Fibroblast of lung (primary cell): ENCODE results near the gene MPDZ. TPM values are rescaled to one million over a fixed set of nuclear protein-coding genes. Genes with fewer than 3 reads are reported as not detected.

Experiments
- DNase-seq, 2 donors: peaks; one replicate each; pipeline versions ENCODE4 v3.0.0 to v3.0.0-alpha.2; 2010; ENCODE audit warnings: low read depth in 2 of 2
- H2AFZ ChIP-seq: 2 replicates; pipeline ENCODE4 v1.5.1; 2012; ENCODE audit warnings: low read length, control low read depth, inconsistent platforms
- H3K27ac ChIP-seq: 2 replicates; pipeline ENCODE4 v1.5.1; 2011; ENCODE audit warnings: low read length, control low read depth; ENCODE audit not compliant: insufficient read depth
- H3K27me3 ChIP-seq: 2 replicates; pipeline ENCODE4 v1.5.1; 2011; ENCODE audit warnings: mild to moderate bottlenecking, low read length; ENCODE audit not compliant: control insufficient read depth, insufficient read depth
- H3K36me3 ChIP-seq: 2 replicates; pipeline ENCODE4 v1.5.1; 2011; ENCODE audit warnings: low read length; ENCODE audit not compliant: control insufficient read depth, insufficient read depth
- H3K4me1 ChIP-seq: 2 replicates; pipeline ENCODE4 v1.5.1; 2011; ENCODE audit warnings: low read length; ENCODE audit not compliant: control insufficient read depth, insufficient read depth; ENCODE audit errors: extremely low read depth
- H3K4me2 ChIP-seq: 2 replicates; pipeline ENCODE4 v1.5.1; 2011; ENCODE audit warnings: low read length, control low read depth; ENCODE audit not compliant: insufficient read depth; ENCODE audit errors: extremely low read depth
- H3K4me3 ChIP-seq, 4 experiments: fragments of 200-600 bp in 1 of 4; sonication (generic) in 1 of 4; replicated peaks in 1 of 4; 2 replicates each; pipeline ENCODE4 v1.5.1; 2011 to 2016; ENCODE audit warnings: low read length in 4 of 4, low read depth in 3 of 4, mild to moderate bottlenecking in 3 of 4, control low read depth in 2 of 4, inconsistent platforms in 1 of 4, mixed read lengths in 1 of 4; ENCODE audit not compliant: insufficient read depth in 1 of 4; ENCODE audit errors: control extremely low read depth in 1 of 4
- H3K79me2 ChIP-seq: 2 replicates; pipeline ENCODE4 v1.5.1; 2012; ENCODE audit warnings: mild to moderate bottlenecking, low read length, inconsistent platforms; ENCODE audit not compliant: control insufficient read depth, insufficient read depth
- H3K9ac ChIP-seq: 2 replicates; pipeline ENCODE4 v1.5.1; 2011; ENCODE audit warnings: mild to moderate bottlenecking, low read length, control low read depth; ENCODE audit not compliant: insufficient read depth
- H3K9me3 ChIP-seq: 2 replicates; pipeline ENCODE4 v1.5.1; 2012; ENCODE audit warnings: low read depth, low read length; ENCODE audit not compliant: control insufficient read depth, insufficient read depth
- H4K20me1 ChIP-seq: 2 replicates; pipeline ENCODE4 v1.5.1; 2011; ENCODE audit warnings: low read length; ENCODE audit not compliant: control insufficient read depth, insufficient read depth; ENCODE audit errors: extremely low read depth
- EZH2 ChIP-seq: IDR thresholded peaks from 2 replicates; pipeline ENCODE4 v1.5.1; 2012; ENCODE audit warnings: low read length, control low read depth, mild to moderate bottlenecking; ENCODE audit errors: missing control alignments
- polyA plus RNA-seq, 2 donors: library from polyadenylated mRNA; depleted of rRNA in 1 of 2; stranded (reverse) in 1 of 2; unstranded in 1 of 2; fragments of >200 nt; gene quantifications; 2 replicates each; pipeline ENCODE4 v1.2.1, GENCODE V29; 2011 to 2012; ENCODE audit warnings: missing spikeins in 1 of 2
- total RNA-seq: library from RNA; depleted of rRNA; stranded (reverse); fragments of >200 nt; gene quantifications from 2 replicates; pipeline ENCODE4 v1.2.1, GENCODE V29; 2014
- TF ChIP-seq, protein P1 (sequence below), 2 donors: IDR thresholded peaks in 1 of 2; conservative IDR thresholded peaks in 1 of 2; 1 replicate in 1 of 2; 2 replicates in 1 of 2; pipeline ENCODE4 v1.5.1; 2011 to 2012; ENCODE audit warnings: low read length in 2 of 2, control low read depth in 1 of 2, inconsistent platforms in 1 of 2, low read depth in 1 of 2, mild to moderate bottlenecking in 1 of 2

The MPDZ gene
- total and polyA plus RNA-seq, 2 donors (not counting 1 experiment from before 2014, with no cell fraction given): 28.9 to 66.9 TPM

DNA sequence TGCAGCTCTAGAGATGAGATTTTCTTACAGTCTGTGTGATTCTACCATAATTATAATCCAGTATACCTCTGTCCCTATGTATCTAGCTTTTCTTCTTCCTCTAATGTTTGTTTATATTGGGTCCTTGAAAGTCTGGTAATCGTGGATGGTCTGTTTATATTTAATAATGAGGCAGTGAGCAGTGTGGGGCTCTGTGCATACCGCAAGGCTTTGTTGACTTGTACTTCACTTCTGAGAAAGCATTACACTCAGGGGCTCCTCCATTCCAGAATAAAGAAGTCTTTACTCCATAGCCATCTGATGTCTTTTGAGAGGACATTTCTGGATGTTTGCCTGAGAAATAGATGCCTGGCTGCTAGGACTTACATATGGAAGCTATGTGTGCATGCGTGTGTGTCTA, 4.5 kb upstream of the MPDZ start:
- Histone ChIP-seq H3K4me2 (no peak overlapping the region), H3K9me3 (no peaks in the 10 kb centered on the region), H4K20me1 (no peaks in the 10 kb centered on the region), H3K27me3 (no peaks in the 10 kb centered on the region), H3K9ac (no peak overlapping the region), H3K79me2 (no peaks in the 10 kb centered on the region), H3K4me1 (no peaks in the 10 kb centered on the region), H2AFZ (no peak overlapping the region), H3K4me3 (no peak overlapping the region), H3K27ac (no peak overlapping the region), H3K36me3 (no peaks in the 10 kb centered on the region)
- DNase-seq: peak in 1 of 2 donors; percentile 21
- no peak for TF ChIP-seq EZH2
- TF ChIP-seq, protein P1, sequence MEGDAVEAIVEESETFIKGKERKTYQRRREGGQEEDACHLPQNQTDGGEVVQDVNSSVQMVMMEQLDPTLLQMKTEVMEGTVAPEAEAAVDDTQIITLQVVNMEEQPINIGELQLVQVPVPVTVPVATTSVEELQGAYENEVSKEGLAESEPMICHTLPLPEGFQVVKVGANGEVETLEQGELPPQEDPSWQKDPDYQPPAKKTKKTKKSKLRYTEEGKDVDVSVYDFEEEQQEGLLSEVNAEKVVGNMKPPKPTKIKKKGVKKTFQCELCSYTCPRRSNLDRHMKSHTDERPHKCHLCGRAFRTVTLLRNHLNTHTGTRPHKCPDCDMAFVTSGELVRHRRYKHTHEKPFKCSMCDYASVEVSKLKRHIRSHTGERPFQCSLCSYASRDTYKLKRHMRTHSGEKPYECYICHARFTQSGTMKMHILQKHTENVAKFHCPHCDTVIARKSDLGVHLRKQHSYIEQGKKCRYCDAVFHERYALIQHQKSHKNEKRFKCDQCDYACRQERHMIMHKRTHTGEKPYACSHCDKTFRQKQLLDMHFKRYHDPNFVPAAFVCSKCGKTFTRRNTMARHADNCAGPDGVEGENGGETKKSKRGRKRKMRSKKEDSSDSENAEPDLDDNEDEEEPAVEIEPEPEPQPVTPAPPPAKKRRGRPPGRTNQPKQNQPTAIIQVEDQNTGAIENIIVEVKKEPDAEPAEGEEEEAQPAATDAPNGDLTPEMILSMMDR (conservative IDR thresholded peaks at IDR 0.05 in 1 of 2, IDR thresholded peaks at IDR 0.05 in 1 of 2; ENCODE audit: low read depth in 1 of 2, low read length in 2 of 2): no peak

DNA sequence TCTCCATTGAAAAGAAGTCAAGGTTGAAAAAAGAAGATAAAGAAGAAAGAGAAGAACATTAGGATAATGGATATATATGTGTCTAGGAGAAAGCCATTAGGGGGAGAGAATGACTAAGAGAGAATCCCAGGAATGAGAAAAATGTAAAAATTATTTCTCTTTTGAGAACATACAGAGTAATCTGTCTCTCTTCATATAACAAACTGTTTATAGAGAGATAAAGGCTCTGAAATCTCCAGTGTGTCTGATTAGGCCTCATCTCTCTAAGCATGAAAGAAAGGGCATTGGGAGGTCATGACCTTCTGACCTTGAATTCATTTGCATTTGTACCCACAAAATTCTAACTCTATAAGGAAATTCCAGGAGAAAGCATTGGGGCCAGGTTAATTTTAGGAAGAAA, 3.5 kb upstream of the MPDZ start:
- no peak overlapping the region for H3K4me2 ChIP-seq
- H2AFZ ChIP-seq: no peak overlapping the region
- H3K79me2 ChIP-seq: peaks cover 6% of the 10 kb centered on the region
- no peaks in the 10 kb centered on the region for H3K9me3 ChIP-seq
- H3K27me3 ChIP-seq: no peaks in the 10 kb centered on the region
- no peak overlapping the region for H3K9ac ChIP-seq
- H3K4me3 ChIP-seq: no peak overlapping the region
- TF ChIP-seq EZH2: no peak
- TF ChIP-seq, protein P1 (conservative IDR thresholded peaks at IDR 0.05 in 1 of 2, IDR thresholded peaks at IDR 0.05 in 1 of 2; ENCODE audit: low read depth in 1 of 2, low read length in 2 of 2): no peak
- no peak overlapping the region for H3K27ac ChIP-seq
- H4K20me1 ChIP-seq: no peaks in the 10 kb centered on the region
- no peaks in the 10 kb centered on the region for H3K36me3 ChIP-seq
- peak in 1 of 2 donors; percentile 61 for DNase-seq
- no peaks in the 10 kb centered on the region for H3K4me1 ChIP-seq

DNA sequence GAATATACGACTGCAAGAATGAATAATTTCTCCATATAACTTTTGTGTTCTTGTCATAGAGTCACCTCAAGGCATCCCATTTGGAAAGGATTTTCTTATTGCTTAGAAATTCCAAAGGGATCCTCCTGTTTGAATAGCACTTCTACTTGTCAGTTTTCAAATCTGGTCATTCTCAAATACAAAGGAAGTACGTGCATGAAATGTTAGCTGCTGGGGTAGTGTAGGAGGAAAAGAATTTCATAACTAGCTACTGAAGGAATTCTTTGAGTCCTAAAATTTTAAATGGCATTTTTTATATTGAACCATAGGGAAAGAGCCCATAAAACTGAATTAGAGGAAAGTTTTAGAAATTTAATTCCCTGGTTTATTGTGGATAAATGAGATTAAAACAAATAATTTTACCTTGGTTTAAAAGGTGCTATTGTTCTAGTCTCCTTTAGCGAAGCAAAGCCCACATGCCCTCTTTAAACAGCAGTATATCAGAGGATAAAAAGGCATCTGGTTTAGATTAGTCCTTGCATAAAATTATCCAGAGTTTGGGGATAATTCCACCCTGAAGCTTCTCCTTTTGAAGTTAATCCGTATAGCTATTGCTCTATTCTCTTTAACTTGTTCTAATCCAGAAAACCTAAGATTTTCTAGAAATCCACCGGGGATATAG, 2.0 kb upstream of the MPDZ start:
- Histone ChIP-seq H3K36me3 (no peaks in the 10 kb centered on the region), H3K4me2 (no peak overlapping the region), H3K9ac (no peak overlapping the region), H3K27ac (no peak overlapping the region), H4K20me1 (no peaks in the 10 kb centered on the region), H3K4me1 (no peaks in the 10 kb centered on the region), H3K9me3 (no peaks in the 10 kb centered on the region), H3K4me3 (no peak overlapping the region), H3K79me2 (peaks cover 19% of the 10 kb centered on the region), H3K27me3 (no peaks in the 10 kb centered on the region), H2AFZ (no peak overlapping the region)
- peak in 1 of 2 donors; percentile 44 for DNase-seq
- TF ChIP-seq EZH2: no peak
- TF ChIP-seq, protein P1 (conservative IDR thresholded peaks at IDR 0.05 in 1 of 2, IDR thresholded peaks at IDR 0.05 in 1 of 2; ENCODE audit: low read depth in 1 of 2, low read length in 2 of 2): no peak
